HCT116 (cell line): Measurements from ENCODE around the gene AUTS2.

ENCODE experiments used
- CTCF ChIP-seq, 3 experiments: fragments of 200-600 bp in 1 of 3; sonication (generic) in 1 of 3; IDR thresholded peaks in 2 of 3; conservative IDR thresholded peaks in 1 of 3; 2 replicates each; pipeline ENCODE4 v1.5.1; 2012 to 2017; ENCODE audit warnings: low read depth in 2 of 3, low read length in 2 of 3, antibody characterized with exemption in 1 of 3, borderline replicate concordance in 1 of 3, control low read depth in 1 of 3, mild to moderate bottlenecking in 1 of 3, mixed read lengths in 1 of 3, mixed run types in 1 of 3, moderate library complexity in 1 of 3; ENCODE audit not compliant: insufficient read depth in 1 of 3
- EZH2phosphoT487 ChIP-seq: fragments of 200-600 bp; IDR thresholded peaks from 2 replicates; pipeline ENCODE4 v1.6.1; 2018; ENCODE audit warnings: antibody characterized with exemption, borderline replicate concordance
- SP1 ChIP-seq: IDR thresholded peaks from 2 replicates; pipeline ENCODE4 v1.6.1; 2012; ENCODE audit warnings: low read depth
- ZFX ChIP-seq: fragments of 450-650 bp; IDR thresholded peaks from 2 replicates; pipeline ENCODE4 v1.6.1; 2017
- ZNF274 ChIP-seq: fragments of 200-500 bp; sonication (Bioruptor generic); IDR thresholded peaks from 2 replicates; pipeline ENCODE4 v1.6.1; 2014; ENCODE audit warnings: mild to moderate bottlenecking, low read depth, low read length, inconsistent platforms

- TF ChIP-seq CTCF (IDR thresholded peaks at IDR 0.05 in 2 of 3, conservative IDR thresholded peaks at IDR 0.05 in 1 of 3; ENCODE audit: borderline replicate concordance in 1 of 3, insufficient read depth in 1 of 3, low read depth in 2 of 3, low read length in 2 of 3) (no peak), ZFX (no peak), SP1 (no peak), EZH2phosphoT487 (no peak), ZNF274 (no peak)
These were observed 612.6 kb downstream of the AUTS2 start for GRCh38 chr7:70210936-70211310.
